T-helper 2 cell treated with Interferon-gamma antibody and Interleukin-4, amounts not matched to agents 5 μg/mL and 100 μg/mL, for 36 hours (primary cell): ENCODE data around the gene RASSF4.
A peak's percentile ranks its signal among the peaks of the same experiment; 100 is the strongest.
"Not testable (repeated sequence)": the region's sequence is repeated elsewhere in the genome, so short reads cannot be mapped to it uniquely, and the experiment has no call there.

Experiments used
- DNase-seq: peaks from one replicate; pipeline ENCODE4 v3.0.0; 2021; ENCODE audit warnings: low spot score
- H3K27ac Mint-ChIP-seq: one replicate; pipeline ENCODE4 v1.8.0; 2021; ENCODE audit warnings: mild to moderate bottlenecking, mixed read lengths
- H3K27me3 Mint-ChIP-seq: one replicate; pipeline ENCODE4 v1.8.0; 2021; ENCODE audit warnings: low read depth, mixed read lengths
- H3K36me3 Mint-ChIP-seq: one replicate; pipeline ENCODE4 v1.8.0; 2021; ENCODE audit warnings: low read depth, mixed read lengths
- H3K4me1 Mint-ChIP-seq: one replicate; pipeline ENCODE4 v1.8.0; 2021; ENCODE audit warnings: low read depth, mixed read lengths
- H3K4me3 Mint-ChIP-seq: one replicate; pipeline ENCODE4 v1.8.0; 2022; ENCODE audit warnings: mild to moderate bottlenecking, moderate library complexity, mixed read lengths
- H3K9me3 Mint-ChIP-seq: one replicate; pipeline ENCODE4 v1.8.0; 2021; ENCODE audit warnings: mixed read lengths

The RASSF4 gene

DNA sequence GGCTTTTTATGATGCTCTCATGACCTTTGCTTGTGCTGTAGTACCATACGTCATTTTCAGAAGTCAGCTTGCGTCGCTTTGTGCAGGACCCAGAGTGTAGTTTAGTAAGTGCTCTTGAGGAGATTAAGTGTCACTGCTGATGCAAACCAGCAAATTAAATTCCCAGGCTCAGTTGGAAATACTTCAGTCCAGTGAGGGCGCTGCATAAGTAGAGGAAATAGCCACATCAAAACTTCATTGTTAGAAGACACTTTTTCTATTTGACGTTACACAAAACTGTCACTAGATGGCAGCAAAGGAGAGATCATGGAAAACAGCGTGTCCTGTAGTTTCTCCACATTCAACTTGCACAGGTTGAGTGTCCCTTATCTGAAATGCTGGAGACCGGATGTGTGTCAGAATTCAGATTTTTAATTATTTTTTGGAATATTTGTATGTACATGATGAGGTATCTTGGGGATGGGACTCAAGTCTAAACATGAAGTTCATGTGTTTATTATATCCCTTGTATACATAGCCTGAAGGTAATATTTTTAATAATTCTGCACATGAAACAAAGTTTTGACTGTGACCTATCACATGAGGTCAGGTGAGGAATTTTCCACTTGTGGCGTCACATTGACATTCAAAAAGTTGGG is 49.0 kb downstream of the RASSF4 start:
- peaks cover 2% of the 10 kb centered on the region for H3K27me3 Mint-ChIP-seq
- no peak overlapping the region for H3K4me3 Mint-ChIP-seq
- peaks cover 4% of the 10 kb centered on the region for H3K4me1 Mint-ChIP-seq
- peaks cover 22% of the 10 kb centered on the region for H3K36me3 Mint-ChIP-seq
- H3K27ac Mint-ChIP-seq, result no peak overlapping the region
- peaks cover 7% of the 10 kb centered on the region for H3K9me3 Mint-ChIP-seq
- DNase-seq, result peak; percentile 21

DNA sequence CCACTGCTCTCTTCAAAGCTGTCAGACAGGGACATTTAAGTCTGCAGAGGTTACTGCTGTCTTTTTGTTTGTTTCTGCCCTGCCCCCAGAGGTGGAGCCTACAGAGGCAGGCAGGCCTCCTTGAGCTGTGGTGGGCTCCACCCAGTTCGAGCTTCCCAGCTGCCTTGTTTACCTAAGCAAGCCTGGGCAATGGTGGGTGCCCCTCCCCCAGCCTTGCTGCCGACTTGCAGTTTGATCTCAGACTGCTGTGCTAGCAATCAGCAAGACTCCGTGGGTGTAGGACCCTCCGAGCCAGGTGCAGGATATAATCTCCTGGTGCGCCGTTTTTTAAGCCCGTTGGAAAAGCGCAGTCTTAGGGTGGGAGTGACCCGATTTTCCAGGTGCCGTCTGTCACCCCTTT is 55.0 kb downstream of the RASSF4 start:
- H3K27me3 Mint-ChIP-seq, result peaks cover 13% of the 10 kb centered on the region
- H3K9me3 Mint-ChIP-seq, result not testable (repeated sequence)

GRCh38 chr10:45015590-45015989 is 56.0 kb downstream of the RASSF4 start:
- H3K27ac Mint-ChIP-seq, result no peak overlapping the region
- H3K4me3 Mint-ChIP-seq, result no peak overlapping the region
- no peaks in the 10 kb centered on the region for H3K9me3 Mint-ChIP-seq
- H3K27me3 Mint-ChIP-seq, result peaks cover 13% of the 10 kb centered on the region
- H3K4me1 Mint-ChIP-seq, result no peaks in the 10 kb centered on the region
- H3K36me3 Mint-ChIP-seq, result no peaks in the 10 kb centered on the region
- DNase-seq, result no peak

More for the DNA sequence above, 55.0 kb downstream of the RASSF4 start:
- H3K36me3 Mint-ChIP-seq, H3K4me3 Mint-ChIP-seq, H3K27ac Mint-ChIP-seq, DNase-seq, H3K4me1 Mint-ChIP-seq: not testable (repeated sequence)

- Mint-ChIP-seq H3K27me3 (no peaks in the 10 kb centered on the region), H3K4me1 (no peaks in the 10 kb centered on the region)
Observed at GRCh38 chr10:45023426-45023825, 63.8 kb downstream of the RASSF4 start.

DNA sequence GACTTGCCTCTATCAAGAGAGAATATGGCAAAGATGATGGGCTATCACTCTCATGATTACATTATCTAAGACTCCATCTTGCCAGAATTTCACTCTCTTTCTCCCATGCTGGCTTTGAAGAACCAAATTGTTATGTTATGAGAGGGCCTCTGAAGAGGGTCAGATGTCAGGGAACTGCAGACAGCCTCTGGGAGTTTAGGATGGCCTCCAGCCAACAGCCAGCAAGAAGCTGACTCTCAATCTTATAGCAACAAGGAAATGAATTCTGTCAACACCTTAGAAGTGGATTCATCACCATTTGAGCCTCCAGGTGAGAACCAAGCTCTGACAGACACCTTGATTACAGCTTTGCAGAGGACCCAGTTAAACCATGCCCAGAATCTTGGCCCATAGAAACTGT is 74.7 kb downstream of the RASSF4 start:
- peaks cover 19% of the 10 kb centered on the region for H3K9me3 Mint-ChIP-seq
- no peak for DNase-seq
- H3K4me1 Mint-ChIP-seq, result no peaks in the 10 kb centered on the region
- H3K4me3 Mint-ChIP-seq, result no peak overlapping the region
- H3K27ac Mint-ChIP-seq, result no peak overlapping the region
- peaks cover 11% of the 10 kb centered on the region for H3K27me3 Mint-ChIP-seq
- no peaks in the 10 kb centered on the region for H3K36me3 Mint-ChIP-seq

More at GRCh38 chr10:45023426-45023825, 63.8 kb downstream of the RASSF4 start:
- Mint-ChIP-seq H3K27ac (no peak overlapping the region), H3K4me3 (no peak overlapping the region), H3K36me3 (no peaks in the 10 kb centered on the region), H3K9me3 (no peaks in the 10 kb centered on the region)
- DNase-seq, result no peak

DNA sequence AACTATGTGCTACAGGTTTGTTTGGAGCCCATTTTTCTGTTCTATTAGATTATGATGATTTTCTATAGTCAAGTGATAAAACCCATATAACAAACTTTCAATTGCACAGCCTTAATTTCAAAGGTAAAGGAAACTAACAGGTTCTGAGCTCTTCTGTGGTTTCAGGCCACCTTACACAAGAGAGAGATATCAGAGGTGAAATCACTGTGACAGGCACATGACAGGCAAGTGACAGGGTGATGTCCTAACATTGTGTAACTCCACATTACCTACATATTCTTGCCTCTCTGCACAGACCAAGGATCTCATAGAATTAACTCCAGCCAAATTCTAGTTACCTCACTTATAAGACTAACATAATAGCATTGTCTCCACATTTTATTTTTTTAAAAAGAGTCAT is 76.1 kb downstream of the RASSF4 start:
- no peaks in the 10 kb centered on the region for H3K36me3 Mint-ChIP-seq
- H3K27ac Mint-ChIP-seq, result no peak overlapping the region
- DNase-seq, result no peak
- peaks cover 9% of the 10 kb centered on the region for H3K9me3 Mint-ChIP-seq
- H3K4me3 Mint-ChIP-seq, result no peak overlapping the region
- peaks cover 19% of the 10 kb centered on the region for H3K27me3 Mint-ChIP-seq
- H3K4me1 Mint-ChIP-seq, result no peaks in the 10 kb centered on the region

DNA sequence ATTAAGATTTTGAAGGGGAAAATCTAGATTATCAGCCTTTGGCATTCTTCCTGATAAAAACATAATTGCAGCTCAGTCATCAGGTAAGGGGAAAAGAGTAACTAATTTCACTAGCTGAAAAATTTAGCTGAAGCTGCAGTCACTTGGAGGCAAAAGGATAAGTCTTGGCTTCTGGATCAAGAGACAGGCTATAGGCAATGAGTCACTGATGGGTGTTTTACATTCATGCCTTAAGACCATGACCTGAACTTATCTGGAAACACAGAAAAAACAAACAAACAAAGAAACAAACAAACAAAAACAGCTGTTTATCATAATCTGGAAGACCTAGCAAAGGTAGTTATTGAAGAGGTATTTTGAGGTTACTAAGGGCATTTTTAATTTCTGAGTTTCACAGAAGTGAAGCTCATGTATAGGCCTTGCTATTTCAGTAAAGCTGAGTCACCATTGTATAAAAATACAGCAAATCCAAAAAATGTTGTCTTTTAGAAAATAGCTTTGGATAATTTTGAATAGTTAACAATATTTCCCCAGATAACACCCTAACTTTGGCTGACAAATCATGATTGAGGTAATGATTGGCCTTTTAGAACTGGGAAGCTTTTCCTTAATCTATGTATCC is 81.4 kb downstream of the RASSF4 start:
- H3K4me3 Mint-ChIP-seq, result no peak overlapping the region
- H3K9me3 Mint-ChIP-seq, result no peaks in the 10 kb centered on the region
- H3K4me1 Mint-ChIP-seq, result no peaks in the 10 kb centered on the region
- H3K27me3 Mint-ChIP-seq, result peaks cover 17% of the 10 kb centered on the region
- no peak overlapping the region for H3K27ac Mint-ChIP-seq
- DNase-seq, result no peak
- H3K36me3 Mint-ChIP-seq, result no peaks in the 10 kb centered on the region

- Mint-ChIP-seq H3K9me3 (peaks cover 10% of the 10 kb centered on the region), H3K27me3 (peaks cover 11% of the 10 kb centered on the region), H3K4me3 (no peak overlapping the region), H3K27ac (no peak overlapping the region), H3K4me1 (no peaks in the 10 kb centered on the region), H3K36me3 (no peaks in the 10 kb centered on the region)
- DNase-seq, result no peak
Observed at GRCh38 chr10:45044290-45044689, 84.7 kb downstream of the RASSF4 start.
